Activated T-helper 9 cell treated with anti-CD3 and anti-CD28 coated beads, Interleukin-2, amount 50 U/mL, for 16 hours (primary cell): ENCODE results near the gene PP2D1.
"Not testable (repeated sequence)": the region's sequence is repeated elsewhere in the genome, so short reads cannot be mapped to it uniquely, and the experiment has no call there.

Experiments used
- DNase-seq: peaks from one replicate; pipeline ENCODE4 v3.0.0-alpha.2; 2020; ENCODE audit warnings: low read depth

PP2D1 gene

DNA sequence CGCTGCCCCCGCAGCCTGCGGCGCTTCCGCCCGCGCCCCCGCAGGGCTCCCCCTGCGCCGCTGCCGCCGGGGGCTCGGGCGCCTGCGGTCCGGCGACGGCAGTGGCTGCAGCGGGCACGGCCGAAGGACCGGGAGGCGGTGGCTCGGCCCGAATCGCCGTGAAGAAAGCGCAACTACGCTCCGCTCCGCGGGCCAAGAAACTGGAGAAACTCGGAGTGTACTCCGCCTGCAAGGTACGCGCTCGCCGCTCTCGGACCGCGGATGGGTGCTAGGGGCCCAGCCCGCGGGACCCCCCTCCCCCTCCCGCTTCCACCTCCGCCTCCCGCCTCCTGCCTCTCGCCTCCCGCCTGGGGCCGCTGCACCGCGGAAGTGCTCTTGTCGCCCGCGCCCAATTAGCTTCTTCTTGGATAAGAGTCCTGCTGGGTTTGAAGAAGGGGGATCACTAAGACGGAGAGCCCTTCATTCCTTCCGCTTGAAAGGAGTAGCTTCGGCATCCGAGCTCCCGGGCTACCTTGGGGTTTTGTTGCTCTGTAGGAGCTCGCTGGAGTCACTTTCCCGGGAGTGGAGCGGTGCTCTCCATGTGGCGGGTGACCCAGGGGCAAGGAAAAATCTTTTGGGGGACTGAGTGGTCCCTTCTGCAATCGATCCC is 28.6 kb upstream of the PP2D1 start:
- peak; percentile 54 for DNase-seq

DNA sequence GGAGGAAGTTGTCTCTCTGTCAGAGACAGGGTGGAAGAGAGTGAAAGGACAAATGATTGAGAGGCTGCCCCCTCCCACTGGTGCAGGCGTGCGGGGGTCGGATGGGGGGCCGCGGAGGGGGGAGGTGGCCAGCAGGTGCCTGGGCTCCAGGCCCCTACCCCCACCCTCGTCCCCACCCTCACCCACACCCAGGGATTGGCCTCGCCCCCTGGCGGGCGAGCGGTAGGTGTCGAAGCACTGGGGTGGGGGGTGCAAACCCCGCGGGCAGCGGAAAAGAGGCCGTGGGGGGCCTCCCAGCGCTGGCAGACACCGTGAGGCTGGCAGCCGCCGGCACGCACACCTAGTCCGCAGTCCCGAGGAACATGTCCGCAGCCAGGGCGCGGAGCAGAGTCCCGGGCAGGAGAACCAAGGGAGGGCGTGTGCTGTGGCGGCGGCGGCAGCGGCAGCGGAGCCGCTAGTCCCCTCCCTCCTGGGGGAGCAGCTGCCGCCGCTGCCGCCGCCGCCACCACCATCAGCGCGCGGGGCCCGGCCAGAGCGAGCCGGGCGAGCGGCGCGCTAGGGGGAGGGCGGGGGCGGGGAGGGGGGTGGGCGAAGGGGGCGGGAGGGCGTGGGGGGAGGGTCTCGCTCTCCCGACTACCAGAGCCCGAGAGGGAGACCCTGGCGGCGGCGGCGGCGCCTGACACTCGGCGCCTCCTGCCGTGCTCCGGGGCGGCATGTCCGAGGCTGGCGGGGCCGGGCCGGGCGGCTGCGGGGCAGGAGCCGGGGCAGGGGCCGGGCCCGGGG is 27.9 kb upstream of the PP2D1 start, which contains the start of gene KAT2B:
KAT2B (plus strand) TSS at position 682 of the 783 bp plus-strand sequence; CDS start at position 714, 32 bp downstream.
- DNase-seq, result peak; percentile 79

DNA sequence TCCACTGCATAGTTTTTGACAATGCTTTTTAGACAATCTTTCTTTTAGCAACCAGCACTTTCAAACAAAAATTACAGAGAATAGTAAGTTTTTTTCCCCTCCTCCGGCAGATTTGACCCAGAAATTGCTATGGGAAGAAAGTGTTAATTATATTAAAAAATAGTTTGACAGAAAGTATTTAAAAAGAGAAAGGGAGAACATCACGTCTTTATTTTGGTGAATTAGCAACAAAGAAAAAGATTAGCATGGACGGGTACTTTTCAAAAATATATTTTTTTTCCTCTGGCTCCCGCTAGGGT is 27.4 kb upstream of the PP2D1 start:
- DNase-seq, result no peak

- DNase-seq, result no peak
These were observed 26.8 kb upstream of the PP2D1 start for GRCh38 chr3:20038699-20039465.

DNA sequence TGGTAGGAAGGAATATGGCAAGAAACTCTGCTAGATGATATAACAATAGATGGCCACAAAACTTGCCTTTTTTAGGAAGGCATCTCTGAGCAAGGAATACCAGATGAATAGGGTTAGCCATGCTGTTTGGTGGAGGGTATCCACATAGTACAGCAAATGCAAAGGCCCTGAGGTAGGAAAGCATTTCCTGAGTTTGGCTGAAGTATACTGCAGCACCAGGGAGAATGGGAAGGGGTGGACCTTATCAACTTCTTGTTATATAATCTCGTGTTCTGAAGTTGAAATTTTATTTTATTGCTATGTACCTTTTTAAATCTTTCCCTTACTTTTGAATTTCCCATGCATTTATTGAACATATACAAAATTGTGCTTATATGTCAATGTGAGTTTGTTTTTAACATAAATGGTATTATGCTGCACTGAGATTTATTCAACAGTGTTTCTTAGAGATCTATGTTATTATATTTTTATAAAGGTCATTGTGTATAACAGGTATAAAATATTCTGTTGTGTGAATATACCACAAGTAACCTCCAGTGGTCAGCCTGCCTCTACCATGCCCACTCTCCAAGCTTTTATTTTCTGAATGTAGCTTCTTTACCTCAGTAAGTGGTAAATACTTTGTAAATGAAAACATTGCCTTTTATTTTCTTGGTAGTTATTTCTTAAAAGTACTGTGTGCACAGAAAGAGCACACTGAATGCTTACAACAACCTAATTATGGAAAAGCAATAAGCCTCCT is 25.4 kb upstream of the PP2D1 start:
- DNase-seq, result no peak

DNA sequence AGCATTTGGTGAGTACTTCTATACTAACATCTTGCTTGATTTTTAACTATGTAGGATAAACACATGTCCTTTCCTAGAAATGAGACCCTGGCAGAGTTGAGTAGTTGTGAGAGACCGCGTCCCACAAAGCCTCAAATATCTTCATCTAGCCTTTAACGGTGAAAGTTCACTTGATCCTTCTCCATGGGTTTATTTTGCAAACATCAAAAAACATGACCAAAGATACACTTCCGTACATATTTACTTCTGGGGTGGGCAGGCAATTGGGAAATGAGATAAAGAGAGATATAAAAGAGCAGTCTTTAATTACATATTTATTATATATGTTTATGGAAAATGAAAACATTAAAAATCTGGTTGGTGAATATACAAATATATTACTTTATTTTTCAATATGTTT is 23.0 kb upstream of the PP2D1 start:
- DNase-seq, result no peak

- not testable (repeated sequence) for DNase-seq
These were observed 19.9 kb upstream of the PP2D1 start for GRCh38 chr3:20031939-20032338.

DNA sequence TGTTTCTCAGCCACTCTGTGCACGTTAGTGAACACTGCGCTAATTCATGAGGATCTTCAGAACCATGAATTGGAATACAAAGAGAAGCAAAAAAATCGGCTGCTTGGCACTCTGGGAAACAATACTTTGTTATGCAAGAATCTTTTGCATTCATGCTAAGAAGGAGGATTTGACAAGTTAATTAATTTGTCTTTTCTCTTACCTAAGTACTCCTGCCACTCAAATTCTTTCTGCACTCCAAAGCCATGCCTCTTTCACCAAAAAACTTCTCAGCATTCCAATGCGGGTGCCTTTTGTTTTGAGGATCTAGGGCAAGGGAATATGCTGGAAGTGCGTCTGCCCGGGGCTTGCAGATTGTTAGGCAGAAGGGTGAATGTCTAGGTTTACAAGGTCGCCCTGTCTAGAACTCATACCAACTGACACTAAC is 16.9 kb upstream of the PP2D1 start:
- DNase-seq, result no peak

DNA sequence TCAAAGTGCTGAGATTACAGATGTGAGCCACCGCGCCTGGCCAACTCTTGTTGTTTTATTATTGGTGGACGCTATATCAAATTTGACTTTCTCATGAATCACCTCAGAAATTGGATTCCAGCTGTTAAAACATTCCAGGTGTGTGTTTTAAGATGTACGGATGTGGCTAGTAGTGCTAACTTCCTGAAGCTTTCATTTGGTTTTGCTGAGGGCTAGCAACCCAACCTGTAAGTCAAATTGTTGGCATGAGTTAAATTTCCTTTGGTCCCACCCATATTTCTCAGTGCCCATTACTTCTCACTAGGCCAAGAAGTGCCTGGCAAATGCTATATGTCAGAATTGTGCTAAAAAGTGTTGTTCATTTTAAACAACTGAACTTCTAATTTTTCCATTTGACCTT is 15.1 kb upstream of the PP2D1 start:
- DNase-seq, result no peak

DNA sequence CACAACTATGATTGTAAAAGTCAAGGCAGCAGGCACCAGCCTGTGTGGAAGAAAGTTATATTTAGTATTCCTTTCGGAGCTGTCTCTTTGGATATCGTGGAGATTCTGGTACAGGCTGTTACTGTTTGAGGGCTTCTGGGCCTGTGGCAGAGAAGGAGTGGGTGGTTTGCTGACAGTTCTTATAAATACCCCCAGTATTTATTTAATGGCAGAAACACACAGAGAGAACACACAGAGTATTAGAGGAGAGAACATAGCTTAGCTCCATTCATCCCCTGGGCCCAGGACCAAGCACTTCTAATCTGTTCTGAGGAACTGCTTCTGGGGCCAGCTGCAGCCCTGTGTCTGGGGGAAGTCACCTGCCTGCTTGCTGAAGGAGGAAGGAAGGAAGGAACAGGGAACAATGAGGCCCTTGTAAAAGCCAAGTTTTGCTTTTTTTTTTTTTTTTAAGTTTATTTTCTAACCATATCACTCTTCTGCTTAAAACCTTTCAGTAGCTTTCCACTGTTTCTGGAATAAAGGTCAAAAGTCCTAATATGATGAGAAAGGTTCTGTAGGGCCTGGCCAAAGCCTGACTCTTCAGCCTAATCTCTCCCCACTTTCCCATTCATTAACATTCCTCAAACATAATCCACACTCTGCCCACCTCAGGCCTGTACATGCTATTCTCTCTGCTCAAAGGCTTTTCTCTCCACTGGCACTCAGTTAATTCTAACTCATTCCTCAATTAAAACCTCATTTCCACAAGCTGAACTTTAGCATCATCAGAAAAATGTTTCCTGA is 11.8 kb upstream of the PP2D1 start:
- DNase-seq, result no peak

DNA sequence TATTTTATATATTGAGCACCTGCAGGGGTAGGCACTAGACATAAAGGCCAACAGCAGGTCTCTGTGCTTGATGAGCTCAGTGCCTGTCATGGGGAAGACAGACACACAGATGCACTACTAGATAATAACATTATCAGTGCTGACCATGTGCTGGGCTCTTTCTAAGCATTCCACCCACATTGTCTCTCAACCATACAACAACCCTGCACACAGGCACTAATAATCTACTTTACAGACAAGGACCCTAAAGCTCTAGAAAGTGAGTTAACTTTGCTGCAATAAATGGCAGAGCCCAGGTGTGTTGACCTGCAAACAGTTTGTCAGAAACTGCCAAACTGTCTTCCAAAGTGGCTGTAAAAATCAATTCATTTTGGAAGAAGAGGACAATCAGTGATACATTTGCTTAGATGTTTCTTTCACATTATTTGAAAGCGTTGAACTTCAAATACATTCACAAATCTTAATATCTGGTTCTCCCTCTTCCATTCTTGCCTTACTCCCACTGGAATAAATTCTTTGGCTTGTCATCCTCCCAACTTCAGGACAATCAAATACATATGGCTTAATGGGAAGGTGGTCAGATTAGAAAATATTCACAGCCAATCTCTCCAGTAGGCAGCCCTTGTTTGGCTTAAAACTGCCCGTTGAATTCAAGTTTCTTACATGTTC is 11.0 kb upstream of the PP2D1 start:
- no peak for DNase-seq

GRCh38 chr3:20016076-20016475 is 4.0 kb upstream of the PP2D1 start:
- DNase-seq, result not testable (repeated sequence)

- DNase-seq, result no peak
These were observed 3.5 kb upstream of the PP2D1 start for GRCh38 chr3:20015525-20015924.

GRCh38 chr3:20013396-20013795 is 1.3 kb upstream of the PP2D1 start:
- DNase-seq, result no peak

DNA sequence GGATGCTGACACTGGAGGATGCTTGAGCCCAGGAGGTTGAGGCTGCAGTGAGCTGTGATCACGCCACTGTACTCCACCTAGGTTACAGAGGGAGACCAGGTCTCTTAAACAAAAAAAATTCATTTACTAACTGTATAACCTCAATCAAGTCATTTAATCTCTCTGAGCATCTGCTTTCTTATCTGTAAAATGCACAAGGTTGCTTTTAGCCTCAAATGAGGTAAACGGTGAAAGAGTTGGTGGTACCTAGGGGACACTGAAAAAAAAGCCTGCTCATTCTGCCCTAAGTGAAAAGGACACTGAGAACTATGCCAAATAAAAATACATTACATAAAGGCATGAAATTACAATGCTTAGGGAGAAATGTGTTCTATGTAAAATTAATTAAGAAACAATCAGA is 3.4 kb downstream of the PP2D1 start:
- DNase-seq, result no peak

DNA sequence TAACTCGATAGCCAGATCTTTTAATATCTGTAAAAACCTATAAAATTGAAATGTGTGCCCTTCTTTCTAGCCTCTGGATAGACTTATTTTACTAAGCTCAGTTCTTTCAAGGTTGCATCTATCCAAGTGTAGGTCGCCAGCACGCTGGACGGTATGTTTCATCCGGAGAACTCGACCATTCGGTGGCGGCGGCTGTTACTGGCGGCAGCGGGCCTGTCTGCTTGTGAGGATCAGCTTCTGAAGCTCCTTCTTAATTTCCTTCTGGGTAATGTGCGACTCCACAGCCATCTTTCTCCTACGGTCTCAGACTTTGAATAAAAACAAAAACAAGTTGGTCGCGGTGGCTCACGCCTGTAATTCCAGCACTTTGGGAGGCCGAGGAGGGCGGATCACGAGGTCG is 4.1 kb downstream of the PP2D1 start:
- no peak for DNase-seq

DNA sequence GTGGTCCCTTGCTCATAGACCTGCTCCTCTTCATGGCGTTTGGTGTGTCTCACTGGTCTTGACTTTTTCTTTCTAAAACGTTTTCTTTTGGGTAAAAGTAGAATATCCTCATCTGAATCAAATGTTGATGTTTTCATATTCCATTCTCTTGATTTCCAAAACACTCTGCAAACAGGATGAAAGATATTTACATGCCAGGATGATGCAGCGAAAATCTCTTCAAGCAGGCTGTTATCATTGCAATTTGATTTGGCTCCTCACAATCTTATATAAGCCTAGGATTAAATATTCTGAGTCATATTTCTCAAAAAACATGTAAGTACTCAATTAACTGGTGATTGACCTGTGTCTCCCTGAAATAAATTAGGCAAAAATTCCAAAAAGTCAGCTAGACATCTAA is 10.1 kb downstream of the PP2D1 start:
- no peak for DNase-seq

DNA sequence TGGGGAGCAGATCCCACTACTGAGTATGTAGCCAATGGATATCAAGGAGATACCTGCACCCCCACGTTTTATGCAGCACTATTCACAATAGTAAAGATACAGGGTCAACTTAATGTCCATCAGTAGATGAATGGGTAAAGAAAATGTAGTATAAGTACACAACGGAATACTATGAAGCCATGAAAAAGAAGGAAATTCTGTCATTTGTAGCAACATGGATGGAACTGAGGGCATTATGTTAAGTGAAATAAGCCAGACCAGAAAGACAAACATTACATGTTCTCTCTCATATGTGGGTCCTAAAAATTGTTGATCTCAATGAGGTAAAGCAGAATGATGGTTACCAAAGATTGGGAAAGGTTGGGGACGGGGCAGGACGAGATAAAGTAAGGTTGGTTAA is 14.6 kb downstream of the PP2D1 start:
- no peak for DNase-seq

DNA sequence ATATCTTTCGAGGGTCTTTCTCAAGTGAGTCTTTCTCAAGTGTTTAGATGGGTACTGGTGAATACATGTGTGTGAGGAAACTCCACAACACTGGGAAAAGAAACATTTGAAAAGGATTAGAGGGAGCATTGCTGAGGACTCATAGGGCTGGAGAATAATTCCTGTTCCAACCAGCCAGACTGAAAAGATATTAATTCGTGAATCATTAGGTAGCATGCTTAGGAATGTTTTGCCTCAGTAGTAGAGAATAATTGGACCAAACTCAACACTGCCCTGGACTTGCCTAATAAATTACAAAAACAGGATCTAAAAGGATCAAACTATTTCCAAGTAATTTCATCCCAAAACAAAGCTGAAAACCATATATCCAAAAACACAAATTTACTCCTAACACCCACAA is 17.3 kb downstream of the PP2D1 start:
- DNase-seq, result no peak

- not testable (repeated sequence) for DNase-seq
These were observed 23.2 kb downstream of the PP2D1 start for GRCh38 chr3:19988904-19989303.

- DNase-seq, result no peak
These were observed 40.0 kb downstream of the PP2D1 start for GRCh38 chr3:19972054-19972453.
